HG03108 (cell line): ENCODE results near the gene P2RX3.
"Not testable (repeated sequence)": the region's sequence is repeated elsewhere in the genome, so short reads cannot be mapped to it uniquely, and the experiment has no call there.

ENCODE experiments used
- ATAC-seq: cut with Tn5 transposase; IDR thresholded peaks from one replicate; pipeline ENCODE4 v1.9.1; 2021; ENCODE audit warnings: moderate library complexity; ENCODE audit not compliant: unreplicated experiment

P2RX3 gene

GRCh38 chr11:57394203-57394965 is 56.2 kb downstream of the P2RX3 start:
- ATAC-seq, result no peak

GRCh38 chr11:57395905-57396623 is 57.9 kb downstream of the P2RX3 start:
- no peak for ATAC-seq

GRCh38 chr11:57396744-57397143 is 58.6 kb downstream of the P2RX3 start:
- ATAC-seq, result no peak

- ATAC-seq, result no peak
Measured at GRCh38 chr11:57397394-57397990, 59.3 kb downstream of the P2RX3 start.

GRCh38 chr11:57399221-57399620 is 61.1 kb downstream of the P2RX3 start:
- no peak for ATAC-seq

- ATAC-seq, result no peak
Measured at GRCh38 chr11:57399972-57400578, 61.9 kb downstream of the P2RX3 start.

GRCh38 chr11:57402188-57403002 is 64.2 kb downstream of the P2RX3 start:
- no peak for ATAC-seq

GRCh38 chr11:57403003-57403801 is 65.0 kb downstream of the P2RX3 start:
- ATAC-seq, result not testable (repeated sequence)

GRCh38 chr11:57403802-57404147 is 65.6 kb downstream of the P2RX3 start:
- no peak for ATAC-seq

GRCh38 chr11:57405271-57405860 is 67.2 kb downstream of the P2RX3 start:
- no peak for ATAC-seq

- peak; percentile 75 for ATAC-seq
Measured at GRCh38 chr11:57406337-57406904, 68.3 kb downstream of the P2RX3 start.

GRCh38 chr11:57407010-57407920 is 69.1 kb downstream of the P2RX3 start:
- no peak for ATAC-seq

- ATAC-seq, result no peak
Measured at GRCh38 chr11:57407941-57408475, 69.9 kb downstream of the P2RX3 start.

GRCh38 chr11:57408771-57409170 is 70.6 kb downstream of the P2RX3 start:
- no peak for ATAC-seq

- ATAC-seq, result no peak
Measured at GRCh38 chr11:57409321-57410100, 71.4 kb downstream of the P2RX3 start.

GRCh38 chr11:57410287-57410686 is 72.1 kb downstream of the P2RX3 start:
- no peak for ATAC-seq

GRCh38 chr11:57413681-57414080 is 75.5 kb downstream of the P2RX3 start:
- ATAC-seq, result no peak
